ENCODE measurements around the gene IFNA5. TPM values are rescaled to one million over a fixed set of nuclear protein-coding genes. Genes with fewer than 3 reads are reported as not detected.

IFNA5 gene
- total and polyA plus RNA-seq, 2 of the 4 experiments (the other 2 are of a cell fraction): not detected

DNA sequence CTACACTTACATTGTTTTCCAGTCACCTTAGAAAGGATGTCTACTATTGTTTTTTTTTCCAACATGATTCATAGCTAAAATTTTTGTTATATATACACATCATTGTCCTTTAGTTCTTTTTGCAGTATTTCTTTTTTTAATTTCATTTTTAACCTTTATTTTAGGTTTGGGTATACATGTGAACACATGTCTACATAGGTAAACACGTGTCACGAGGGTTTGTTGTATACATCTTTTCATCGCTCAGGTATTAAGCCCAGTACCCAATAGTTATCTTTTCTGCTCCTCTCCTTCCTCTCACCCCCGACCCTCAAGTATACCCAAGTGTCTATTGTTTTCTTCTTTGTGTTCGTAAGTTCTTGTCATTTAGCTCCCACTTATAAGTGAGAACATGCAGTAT is 19.0 kb downstream of the IFNA5 start:
- ChIA-PET CTCF (no interaction called here), POLR2A (ENCODE audit: unreplicated experiment) (no interaction called here)
- no peaks in the 10 kb centered on the region for H3K9me1 ChIP-seq (ENCODE audit: insufficient read depth, low read length)
- no peaks in the 10 kb centered on the region for H4K20me1 ChIP-seq (ENCODE audit: insufficient read depth, low read length)
- H4K91ac ChIP-seq (ENCODE audit: insufficient read depth, low read depth, low read length): no peak overlapping the region
- TF ChIP-seq MAFK (IDR thresholded peaks at IDR 0.05; ENCODE audit: low read depth, low read length): no peak
- TF ChIP-seq RCOR1 (IDR thresholded peaks at IDR 0.05; ENCODE audit: insufficient replicate concordance, low read length): no peak
- TF ChIP-seq NFE2L2 (IDR thresholded peaks at IDR 0.05; ENCODE audit: low read depth, low read length): no peak
- TF ChIP-seq SMC3 (IDR thresholded peaks at IDR 0.05; ENCODE audit: low read depth, low read length): no peak
- TF ChIP-seq, protein P1, sequence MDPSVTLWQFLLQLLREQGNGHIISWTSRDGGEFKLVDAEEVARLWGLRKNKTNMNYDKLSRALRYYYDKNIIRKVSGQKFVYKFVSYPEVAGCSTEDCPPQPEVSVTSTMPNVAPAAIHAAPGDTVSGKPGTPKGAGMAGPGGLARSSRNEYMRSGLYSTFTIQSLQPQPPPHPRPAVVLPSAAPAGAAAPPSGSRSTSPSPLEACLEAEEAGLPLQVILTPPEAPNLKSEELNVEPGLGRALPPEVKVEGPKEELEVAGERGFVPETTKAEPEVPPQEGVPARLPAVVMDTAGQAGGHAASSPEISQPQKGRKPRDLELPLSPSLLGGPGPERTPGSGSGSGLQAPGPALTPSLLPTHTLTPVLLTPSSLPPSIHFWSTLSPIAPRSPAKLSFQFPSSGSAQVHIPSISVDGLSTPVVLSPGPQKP (IDR thresholded peaks at IDR 0.05; ENCODE audit: borderline replicate concordance, low read depth, low read length): no peak
- no peak for TF ChIP-seq FOS (IDR thresholded peaks at IDR 0.05; ENCODE audit: low read depth, low read length)
- no peak for TF ChIP-seq POLR2A (IDR thresholded peaks at IDR 0.05; ENCODE audit: low read depth, low read length)
- no peak overlapping the region for H2AK5ac ChIP-seq (ENCODE audit: low read depth, low read length)
- in situ Hi-C loops (cut with MboI; ENCODE audit: low sequenced_read_pairs) (no loop called here), intact Hi-C loops (cut with micrococcal nuclease) (no loop called here), dilution Hi-C loops (cut with HindIII; ENCODE audit: low sequenced_read_pairs, unreplicated experiment) (no loop called here)
- no TSS peak for BruUV-seq (replicated peaks)
- H3K23ac ChIP-seq (ENCODE audit: low read depth, low read length): no peak overlapping the region
- no peak overlapping the region for H3K4me3 ChIP-seq (ENCODE audit: insufficient read depth, low read depth, low read length)
- ATAC-seq (ENCODE audit: low read depth) (no peak), DNase-seq (no peak)
- H2BK20ac ChIP-seq (ENCODE audit: low read depth, low read length): no peak overlapping the region
- no peak overlapping the region for H3K9ac ChIP-seq (ENCODE audit: low read depth, low read length)
- no peak overlapping the region for H2BK15ac ChIP-seq (ENCODE audit: low read depth, low read length)
- H2BK120ac ChIP-seq (ENCODE audit: low read depth, low read length): no peak overlapping the region
- H2AK9ac ChIP-seq (replicated peaks; ENCODE audit: low read depth, low read length, poor library complexity): no peak overlapping the region
- no peak overlapping the region for H3K4me2 ChIP-seq (ENCODE audit: low read depth, low read length)
- H3K79me1 ChIP-seq (ENCODE audit: low read depth in 1 of 2, low read length in 2 of 2): no peaks in the 10 kb centered on the region
- H3K27me3 ChIP-seq (ENCODE audit: control insufficient read depth, insufficient read depth, low read length): no peaks in the 10 kb centered on the region; the same call in 1 of the 2 replicates
- no peaks in the 10 kb centered on the region for H3K9me3 ChIP-seq (ENCODE audit: control insufficient read depth, insufficient read depth, low read length)
- H3K56ac ChIP-seq (ENCODE audit: extremely low read depth, insufficient read depth, low read length): no peak overlapping the region
- H4K5ac ChIP-seq (ENCODE audit: low read depth, low read length): no peak overlapping the region
- no peaks in the 10 kb centered on the region for H3K36me3 ChIP-seq (ENCODE audit: control insufficient read depth, insufficient read depth, low read length)
- no CpG with 5 or more reads among the region's 5 CpGs for WGBS, 2 experiments (ENCODE audit: extremely low coverage in 2 of 2, insufficient read length in 1 of 2)
- no peak overlapping the region for H4K8ac ChIP-seq (ENCODE audit: low read depth in 2 of 2, low read length in 2 of 2)
- H3K27ac ChIP-seq (ENCODE audit: insufficient read depth, low read length): no peak overlapping the region
- H2BK5ac ChIP-seq (ENCODE audit: low read depth, low read length, poor library complexity, severe bottlenecking): no peak overlapping the region
- H3K4me1 ChIP-seq (ENCODE audit: control insufficient read depth, insufficient read depth, low read length): no peaks in the 10 kb centered on the region
- no peak overlapping the region for H3K4ac ChIP-seq (ENCODE audit: low read depth, low read length)
- H2AFZ ChIP-seq (replicated peaks; ENCODE audit: low read length, poor library complexity): no peak overlapping the region
- no peak overlapping the region for H3K14ac ChIP-seq (replicated peaks; ENCODE audit: low read depth, low read length)
- H3K18ac ChIP-seq (ENCODE audit: low read depth, low read length): no peak overlapping the region

All from IMR-90 (cell line).